ENCODE measurements around the gene DLGAP1.
A peak's percentile ranks its signal among the peaks of the same experiment; 100 is the strongest.

DLGAP1 gene

GRCh38 chr18:3468066-3468705, 986.9 kb downstream of the DLGAP1 start:
- no peaks in the 10 kb centered on the region for H3K9me3 Mint-ChIP-seq
- ATAC-seq (replicated peaks) (no peak), DNase-seq (no peak)
- H3K4me3 Mint-ChIP-seq = no peak overlapping the region
- no peak overlapping the region for H3K27ac Mint-ChIP-seq
- H3K36me3 Mint-ChIP-seq = no peaks in the 10 kb centered on the region
- H3K4me1 Mint-ChIP-seq = peaks cover 4 to 7% of the 10 kb centered on the region in 2 donors
- no peaks in the 10 kb centered on the region for H3K27me3 Mint-ChIP-seq

DNA sequence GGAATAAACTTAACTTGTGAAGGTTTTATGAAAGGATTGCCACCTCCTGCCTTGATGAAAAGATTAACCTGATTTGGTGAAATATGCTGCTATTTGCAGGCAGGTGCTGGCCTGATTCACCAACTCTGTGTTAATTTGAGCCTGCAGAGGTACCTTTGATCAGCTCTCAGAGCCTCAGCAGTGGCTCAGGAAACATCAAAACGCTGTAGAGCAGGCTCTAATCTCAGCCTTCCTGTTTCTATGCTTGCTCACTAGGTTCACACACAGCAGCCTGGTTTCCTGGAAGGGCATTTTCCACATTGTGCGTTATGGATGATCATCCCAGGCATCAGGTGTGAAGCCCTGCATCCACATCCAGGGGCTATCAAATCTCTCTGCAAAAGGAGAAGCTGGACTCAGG, 988.2 kb downstream of the DLGAP1 start:
- peaks cover 5% of the 10 kb centered on the region in 2 donors for H3K36me3 Mint-ChIP-seq
- DNase-seq (no peak), ATAC-seq (replicated peaks) (no peak)
- no peak overlapping the region for H3K4me3 Mint-ChIP-seq
- peaks cover 0 to 3% of the 10 kb centered on the region in 2 donors for H3K4me1 Mint-ChIP-seq
- H3K9me3 Mint-ChIP-seq = peaks cover 3% of the 10 kb centered on the region in 2 donors
- no peak overlapping the region for H3K27ac Mint-ChIP-seq
- H3K27me3 Mint-ChIP-seq = no peaks in the 10 kb centered on the region

DNA sequence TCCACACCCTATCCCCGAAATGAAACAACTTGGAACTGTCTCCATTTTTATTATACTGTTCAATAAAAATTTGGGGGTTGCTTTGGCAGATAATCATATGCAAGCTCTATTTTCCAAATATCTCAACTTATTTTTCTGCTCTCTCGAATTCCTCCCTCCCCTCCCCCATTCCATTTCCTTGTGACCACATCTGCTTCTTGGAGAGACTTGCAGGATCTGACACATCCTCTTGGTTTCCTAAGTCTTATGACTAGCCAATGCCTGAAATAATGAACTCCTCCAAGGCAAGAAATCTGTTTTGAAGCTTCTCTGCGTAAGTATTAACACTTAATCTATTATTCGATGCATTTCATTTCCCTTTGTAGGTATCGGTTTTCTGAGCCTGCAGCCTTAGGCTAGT, 989.1 kb downstream of the DLGAP1 start:
- Mint-ChIP-seq H3K4me3 (no peak overlapping the region), H3K9me3 (peaks cover 4 to 5% of the 10 kb centered on the region in 2 donors), H3K36me3 (peaks cover 9 to 13% of the 10 kb centered on the region in 2 donors), H3K27me3 (no peaks in the 10 kb centered on the region), H3K27ac (no peak overlapping the region), H3K4me1 (peaks cover 0 to 3% of the 10 kb centered on the region in 2 donors)
- DNase-seq = no peak
- no peak for ATAC-seq (replicated peaks)

DNA sequence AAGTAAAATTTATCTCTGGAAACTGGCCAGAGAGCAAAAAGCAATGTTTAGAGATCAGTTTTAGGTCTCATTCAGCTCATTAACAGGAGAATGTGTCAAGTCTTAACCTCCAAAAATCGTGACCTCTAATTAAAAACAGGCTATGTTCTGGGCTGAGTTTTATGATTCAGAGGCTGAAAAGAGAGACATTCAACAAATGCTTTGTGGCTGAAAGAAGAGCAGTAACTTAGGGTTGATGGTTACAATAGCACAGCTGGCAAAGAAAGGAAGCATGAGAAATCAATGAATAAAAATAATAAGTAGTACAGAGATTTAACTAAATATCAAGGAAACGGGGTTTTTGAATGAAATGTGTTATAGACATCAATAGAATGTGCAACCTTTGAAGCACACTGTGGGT, 992.1 kb downstream of the DLGAP1 start:
- Mint-ChIP-seq H3K27ac (no peak overlapping the region), H3K36me3 (peaks cover 18 to 20% of the 10 kb centered on the region in 2 donors), H3K27me3 (no peaks in the 10 kb centered on the region), H3K4me1 (peaks cover 11 to 12% of the 10 kb centered on the region in 2 donors), H3K4me3 (no peak overlapping the region), H3K9me3 (peaks cover 4 to 5% of the 10 kb centered on the region in 2 donors)
- ATAC-seq (replicated peaks) = no peak
- DNase-seq = no peak

- no peak for DNase-seq
- peaks cover 4 to 5% of the 10 kb centered on the region in 2 donors for H3K9me3 Mint-ChIP-seq
- ATAC-seq (replicated peaks) = no peak
- H3K27me3 Mint-ChIP-seq = no peaks in the 10 kb centered on the region
- peaks cover 28% of the 10 kb centered on the region in 2 donors for H3K36me3 Mint-ChIP-seq
- H3K27ac Mint-ChIP-seq = no peak overlapping the region
- peaks cover 8 to 12% of the 10 kb centered on the region in 2 donors for H3K4me1 Mint-ChIP-seq
- H3K4me3 Mint-ChIP-seq = no peak overlapping the region
Observed at GRCh38 chr18:3461704-3462103, 993.4 kb downstream of the DLGAP1 start.

DNA sequence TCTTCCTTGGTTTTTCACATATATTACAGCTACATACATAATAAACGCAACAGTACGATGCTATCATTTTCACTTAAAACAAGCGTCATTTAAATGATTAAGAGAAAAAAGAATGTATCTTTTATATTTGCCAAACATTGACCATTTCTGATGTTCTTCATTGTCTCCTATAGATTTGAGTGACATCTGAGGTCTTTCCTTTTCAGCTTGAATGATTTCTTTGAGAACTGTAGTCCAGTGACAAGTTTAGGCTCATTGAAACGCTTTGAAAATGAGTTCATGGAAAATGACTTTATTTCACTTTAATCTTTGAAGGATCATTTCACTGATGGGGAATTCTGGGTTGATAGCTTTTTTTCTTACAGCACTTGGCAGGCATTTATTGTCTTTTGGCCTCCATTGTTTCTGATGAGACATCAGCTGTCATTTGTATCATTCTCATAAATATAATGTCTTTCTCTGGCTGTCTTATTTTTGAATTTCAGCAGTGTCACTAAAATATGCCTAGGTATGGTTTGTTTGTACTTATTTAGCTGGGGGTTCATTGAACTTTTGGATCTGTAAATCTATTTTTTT, 994.2 kb downstream of the DLGAP1 start:
- no peak for ATAC-seq (replicated peaks)
- H3K27ac Mint-ChIP-seq = no peak overlapping the region

GRCh38 chr18:3458952-3459853, 995.9 kb downstream of the DLGAP1 start:
- H3K4me3 Mint-ChIP-seq = no peak overlapping the region
- DNase-seq (no peak), ATAC-seq (replicated peaks) (peak; percentile 37 to 61)
- H3K9me3 Mint-ChIP-seq = peaks cover 4 to 5% of the 10 kb centered on the region in 2 donors
- H3K27me3 Mint-ChIP-seq = no peaks in the 10 kb centered on the region
- peaks cover 12 to 21% of the 10 kb centered on the region in 2 donors for H3K4me1 Mint-ChIP-seq
- peak overlapping the region; percentile 56 for H3K27ac Mint-ChIP-seq
- H3K36me3 Mint-ChIP-seq = peaks cover 28 to 31% of the 10 kb centered on the region in 2 donors

More for the DNA sequence above, 994.2 kb downstream of the DLGAP1 start:
- Mint-ChIP-seq H3K4me1 (peaks cover 8 to 12% of the 10 kb centered on the region in 2 donors), H3K36me3 (peaks cover 28 to 31% of the 10 kb centered on the region in 2 donors), H3K27me3 (no peaks in the 10 kb centered on the region), H3K9me3 (peaks cover 4 to 5% of the 10 kb centered on the region in 2 donors), H3K4me3 (no peak overlapping the region)
- DNase-seq = no peak

DNA sequence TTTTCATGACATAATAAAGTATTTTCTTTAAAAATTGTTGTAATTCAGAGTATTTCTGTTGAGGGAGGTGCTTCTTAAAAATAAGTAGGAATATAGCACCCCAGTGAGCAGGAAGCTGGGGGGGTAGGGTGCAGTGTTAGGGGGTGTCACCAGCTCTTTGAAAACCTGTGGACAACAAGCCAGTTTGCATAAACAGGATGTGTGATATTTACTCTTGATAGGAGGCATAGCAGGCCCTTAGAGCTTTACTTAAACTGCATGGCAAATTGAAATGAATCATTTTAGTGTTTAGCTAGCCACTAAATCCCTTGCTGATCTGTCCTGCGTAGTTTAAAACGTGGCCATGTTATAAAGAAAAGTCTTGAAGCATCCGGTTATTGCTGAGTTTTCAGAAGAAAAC, 996.7 kb downstream of the DLGAP1 start:
- Mint-ChIP-seq H3K27me3 (no peaks in the 10 kb centered on the region), H3K27ac (peak overlapping the region; percentile 56), H3K4me3 (no peak overlapping the region), H3K9me3 (peaks cover 4 to 5% of the 10 kb centered on the region in 2 donors), H3K4me1 (peaks cover 12 to 27% of the 10 kb centered on the region in 2 donors), H3K36me3 (peaks cover 28 to 31% of the 10 kb centered on the region in 2 donors)
- DNase-seq (no peak), ATAC-seq (replicated peaks) (no peak)

- Mint-ChIP-seq H3K4me3 (no peak overlapping the region), H3K4me1 (peaks cover 20 to 38% of the 10 kb centered on the region in 2 donors), H3K27me3 (no peaks in the 10 kb centered on the region), H3K27ac (no peak overlapping the region), H3K9me3 (peaks cover 4 to 5% of the 10 kb centered on the region in 2 donors), H3K36me3 (peaks cover 27 to 30% of the 10 kb centered on the region in 2 donors)
- DNase-seq = no peak
- ATAC-seq (replicated peaks) = no peak
Observed at GRCh38 chr18:3457261-3457724, 997.8 kb downstream of the DLGAP1 start.

- DNase-seq (no peak), ATAC-seq (replicated peaks) (no peak)
- Mint-ChIP-seq H3K4me3 (no peak overlapping the region), H3K4me1 (peaks cover 20 to 39% of the 10 kb centered on the region in 2 donors), H3K27me3 (no peaks in the 10 kb centered on the region), H3K27ac (no peak overlapping the region), H3K9me3 (peaks cover 0 to under 1% of the 10 kb centered on the region in 2 donors), H3K36me3 (peaks cover 21 to 24% of the 10 kb centered on the region in 2 donors)
Observed at GRCh38 chr18:3456686-3457069, 998.4 kb downstream of the DLGAP1 start.

- no peak for DNase-seq
- no peak for ATAC-seq (replicated peaks)
- H3K27me3 Mint-ChIP-seq = no peaks in the 10 kb centered on the region
- peak overlapping the region; percentile 76 for H3K27ac Mint-ChIP-seq
- no peaks in the 10 kb centered on the region for H3K9me3 Mint-ChIP-seq
- no peak overlapping the region for H3K4me3 Mint-ChIP-seq
- peaks cover 18 to 22% of the 10 kb centered on the region in 2 donors for H3K36me3 Mint-ChIP-seq
- peaks cover 22 to 39% of the 10 kb centered on the region in 2 donors for H3K4me1 Mint-ChIP-seq
Observed at GRCh38 chr18:3455907-3456685, 999.0 kb downstream of the DLGAP1 start.

DNA sequence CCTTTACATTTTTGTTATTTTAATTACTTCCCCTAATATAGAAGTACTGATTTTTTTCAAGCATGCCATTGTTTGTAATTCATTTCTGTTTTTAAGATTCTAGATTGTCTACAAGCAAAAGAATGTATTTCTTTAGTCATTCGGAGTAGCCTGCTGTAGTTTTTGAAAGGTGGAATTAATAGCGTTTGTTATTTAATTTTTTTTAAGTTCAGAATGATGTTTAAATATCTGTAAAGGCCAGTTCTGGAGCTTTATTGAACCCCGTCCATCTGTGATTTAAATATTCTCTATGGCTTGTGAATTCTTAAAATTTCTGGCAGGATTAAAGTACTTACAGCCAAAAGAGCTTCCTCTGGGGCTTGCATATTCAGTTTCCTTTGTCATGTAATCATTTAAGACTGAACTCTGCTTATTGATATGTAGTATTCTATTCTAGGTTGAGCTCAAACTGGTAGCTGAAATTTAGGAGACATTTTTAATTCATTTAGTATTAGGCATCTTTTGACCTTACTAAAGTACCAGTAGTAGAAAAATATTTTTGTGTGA, 999.9 kb downstream of the DLGAP1 start:
- Mint-ChIP-seq H3K4me3 (no peak overlapping the region), H3K27me3 (no peaks in the 10 kb centered on the region), H3K36me3 (peaks cover 13 to 16% of the 10 kb centered on the region in 2 donors), H3K9me3 (no peaks in the 10 kb centered on the region), H3K4me1 (peaks cover 24 to 39% of the 10 kb centered on the region in 2 donors), H3K27ac (no peak overlapping the region)
- ATAC-seq (replicated peaks) (no peak), DNase-seq (no peak)

DNA sequence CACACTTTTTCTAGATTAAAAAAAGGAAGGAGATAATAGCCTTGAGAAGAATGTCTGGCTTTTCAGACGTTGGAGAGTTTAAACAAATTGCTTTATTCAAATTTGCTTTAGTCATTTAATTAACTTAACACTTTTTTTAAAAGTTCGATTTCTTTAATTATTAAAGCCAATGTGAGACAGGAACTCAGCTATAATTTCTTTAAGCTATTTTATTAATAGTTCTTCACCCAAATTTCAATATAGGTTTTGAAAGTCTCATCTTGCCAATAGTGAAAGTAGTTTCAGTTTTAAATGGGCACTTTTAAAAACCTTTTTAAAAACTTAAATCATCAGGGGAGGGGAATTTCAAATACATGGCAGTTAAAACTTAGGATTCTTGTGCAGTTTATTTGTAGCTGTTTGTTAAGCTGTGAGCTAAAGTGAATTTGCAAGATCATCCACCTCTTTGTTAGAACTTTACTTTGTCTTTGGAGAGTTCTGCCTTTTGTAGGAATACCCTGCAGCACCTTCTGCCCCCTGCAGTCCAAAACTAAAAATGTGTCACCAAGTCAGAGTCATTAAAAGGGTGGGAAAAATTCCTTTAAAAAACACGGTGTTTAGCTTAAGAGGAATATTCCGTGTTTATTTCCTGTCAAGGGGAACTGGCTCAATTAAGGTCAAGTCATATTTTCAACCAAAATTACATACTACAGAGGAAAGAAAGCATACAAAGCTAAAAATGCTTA, 1000.6 kb downstream of the DLGAP1 start:
- ATAC-seq (replicated peaks) (no peak), DNase-seq (no peak)
- Mint-ChIP-seq H3K36me3 (peaks cover 13 to 16% of the 10 kb centered on the region in 2 donors), H3K27me3 (no peaks in the 10 kb centered on the region), H3K9me3 (no peaks in the 10 kb centered on the region), H3K27ac (peak overlapping the region; percentile 75), H3K4me3 (peak overlapping the region; percentile 88 to 89), H3K4me1 (peaks cover 24 to 37% of the 10 kb centered on the region in 2 donors)

Data from stimulated activated naive B cell treated with anti-CD40 and anti-IgM and Interleukin-4, amounts not matched to agents 10 μg/mL and 1 μg/mL and 100 μg/mL, for 72 hours (primary cell).